HUES6 (cell line): ENCODE results near the gene TIMELESS.
"Not testable (repeated sequence)": the region's sequence is repeated elsewhere in the genome, so short reads cannot be mapped to it uniquely, and the experiment has no call there.

Experiments used
- H3K27ac ChIP-seq: 2 replicates; pipeline ENCODE4 v1.7.0; 2013; ENCODE audit warnings: low read depth, mild to moderate bottlenecking, low read length, inconsistent platforms
- H3K27me3 ChIP-seq: 2 replicates; pipeline ENCODE4 v1.6.1; 2013; ENCODE audit warnings: low read length; ENCODE audit not compliant: control insufficient read depth, insufficient read depth
- H3K36me3 ChIP-seq: 2 replicates; pipeline ENCODE4 v1.6.1; 2013; ENCODE audit warnings: low read length; ENCODE audit not compliant: control insufficient read depth, insufficient read depth
- H3K4me1 ChIP-seq: 2 replicates; pipeline ENCODE4 v1.6.1; 2013; ENCODE audit warnings: low read length; ENCODE audit not compliant: control insufficient read depth, insufficient read depth
- H3K4me3 ChIP-seq: 2 replicates; pipeline ENCODE4 v1.5.1; 2013; ENCODE audit warnings: low read depth, low read length
- H3K9ac ChIP-seq: one replicate; pipeline ENCODE4 v1.6.1; 2013; ENCODE audit warnings: mild to moderate bottlenecking, low read length
- H3K9me3 ChIP-seq: 2 replicates; pipeline ENCODE4 v1.6.1; 2013; ENCODE audit warnings: low read depth, low read length; ENCODE audit not compliant: control insufficient read depth, insufficient read depth

TIMELESS gene

DNA sequence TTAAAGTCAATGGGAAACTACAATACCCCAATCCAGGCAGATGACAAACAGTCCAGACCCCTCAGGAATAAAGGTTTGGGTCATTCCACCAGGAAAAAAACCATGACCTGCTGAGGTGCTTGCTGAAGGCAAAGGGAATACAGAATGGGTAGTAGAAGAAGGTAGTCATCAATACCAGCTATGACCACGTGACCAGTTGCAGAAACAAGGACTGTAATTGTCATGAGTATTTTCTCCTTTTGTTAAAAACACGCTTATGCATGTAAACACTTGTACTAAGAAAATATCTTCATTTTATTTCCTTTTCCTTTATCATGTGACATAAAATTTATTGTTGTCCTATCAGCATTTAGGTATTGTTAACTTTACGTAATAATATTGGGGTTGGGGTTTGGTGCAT is 45.0 kb downstream of the TIMELESS start:
- not testable (repeated sequence) for H3K4me3 ChIP-seq, H3K27me3 ChIP-seq, H3K9ac ChIP-seq, H3K27ac ChIP-seq, H3K36me3 ChIP-seq, H3K4me1 ChIP-seq, H3K9me3 ChIP-seq

DNA sequence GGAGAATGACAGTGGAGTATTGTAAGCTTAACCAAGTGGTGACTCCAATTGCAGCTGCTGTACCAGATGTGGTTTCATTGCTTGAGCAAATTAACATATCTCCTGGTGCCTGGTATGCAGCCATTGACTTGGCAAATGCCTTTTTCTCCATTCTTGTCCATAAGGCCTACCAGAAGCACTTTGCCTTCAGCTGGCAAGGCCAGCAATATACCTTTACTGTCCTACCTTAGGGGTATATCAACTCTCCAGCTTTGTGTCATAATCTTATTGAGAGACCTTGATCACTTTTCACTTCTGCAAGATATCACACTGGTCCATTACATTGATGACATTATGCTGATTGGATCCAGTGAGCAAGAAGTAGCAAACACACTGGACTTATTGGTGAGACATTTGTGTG is 47.6 kb downstream of the TIMELESS start:
- H3K27ac ChIP-seq, H3K36me3 ChIP-seq, H3K4me1 ChIP-seq, H3K27me3 ChIP-seq, H3K4me3 ChIP-seq, H3K9ac ChIP-seq: not testable (repeated sequence)
- peaks cover 16% of the 10 kb centered on the region for H3K9me3 ChIP-seq

DNA sequence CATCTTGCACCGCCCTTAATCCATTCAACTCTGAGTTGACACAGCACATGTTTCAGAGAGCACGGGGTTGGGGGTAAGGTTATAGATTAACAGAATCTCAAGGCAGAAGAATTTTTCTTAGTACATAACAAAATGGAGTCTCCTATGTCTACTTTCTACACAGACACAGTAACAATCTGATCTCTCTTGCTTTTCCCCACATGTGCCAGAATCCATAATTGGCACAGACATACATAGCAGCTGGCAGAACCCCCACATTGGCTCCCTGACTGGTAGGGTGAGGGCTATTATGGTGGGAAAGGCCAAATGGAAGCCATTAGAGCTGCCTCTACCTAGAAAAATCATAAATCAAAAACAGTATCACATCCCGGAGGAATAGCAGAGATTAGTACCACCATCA is 48.1 kb downstream of the TIMELESS start:
- H3K27ac ChIP-seq, H3K4me3 ChIP-seq, H3K9ac ChIP-seq, H3K36me3 ChIP-seq, H3K27me3 ChIP-seq, H3K4me1 ChIP-seq: not testable (repeated sequence)
- H3K9me3 ChIP-seq = peaks cover 16% of the 10 kb centered on the region

GRCh38 chr12:56399466-56399865 is 49.8 kb downstream of the TIMELESS start:
- not testable (repeated sequence) for H3K9ac ChIP-seq, H3K4me3 ChIP-seq, H3K27me3 ChIP-seq, H3K4me1 ChIP-seq, H3K36me3 ChIP-seq, H3K27ac ChIP-seq
- peaks cover 16% of the 10 kb centered on the region for H3K9me3 ChIP-seq

GRCh38 chr12:56398324-56398723 is 50.9 kb downstream of the TIMELESS start:
- peaks cover 16% of the 10 kb centered on the region for H3K9me3 ChIP-seq
- no peak overlapping the region for H3K4me3 ChIP-seq
- H3K36me3 ChIP-seq = no peaks in the 10 kb centered on the region
- no peaks in the 10 kb centered on the region for H3K4me1 ChIP-seq
- no peak overlapping the region for H3K27ac ChIP-seq
- no peak overlapping the region for H3K9ac ChIP-seq
- no peaks in the 10 kb centered on the region for H3K27me3 ChIP-seq

- Histone ChIP-seq H3K27ac (no peak overlapping the region), H3K36me3 (no peaks in the 10 kb centered on the region), H3K9me3 (peaks cover under 1% of the 10 kb centered on the region; the same call in 1 of the 2 replicates), H3K4me1 (peaks cover 2% of the 10 kb centered on the region; the same call in 1 of the 2 replicates), H3K9ac (no peak overlapping the region), H3K27me3 (no peaks in the 10 kb centered on the region), H3K4me3 (no peak overlapping the region)
Observed at GRCh38 chr12:56392331-56392730, 56.9 kb downstream of the TIMELESS start.

GRCh38 chr12:56391721-56392120 is 57.5 kb downstream of the TIMELESS start:
- no peaks in the 10 kb centered on the region for H3K36me3 ChIP-seq
- H3K4me1 ChIP-seq = peaks cover 6% of the 10 kb centered on the region; the same call in 1 of the 2 replicates
- no peaks in the 10 kb centered on the region for H3K27me3 ChIP-seq
- H3K4me3 ChIP-seq = no peak overlapping the region
- H3K9me3 ChIP-seq = no peaks in the 10 kb centered on the region; the same call in 1 of the 2 replicates
- no peak overlapping the region for H3K27ac ChIP-seq
- H3K9ac ChIP-seq = no peak overlapping the region

DNA sequence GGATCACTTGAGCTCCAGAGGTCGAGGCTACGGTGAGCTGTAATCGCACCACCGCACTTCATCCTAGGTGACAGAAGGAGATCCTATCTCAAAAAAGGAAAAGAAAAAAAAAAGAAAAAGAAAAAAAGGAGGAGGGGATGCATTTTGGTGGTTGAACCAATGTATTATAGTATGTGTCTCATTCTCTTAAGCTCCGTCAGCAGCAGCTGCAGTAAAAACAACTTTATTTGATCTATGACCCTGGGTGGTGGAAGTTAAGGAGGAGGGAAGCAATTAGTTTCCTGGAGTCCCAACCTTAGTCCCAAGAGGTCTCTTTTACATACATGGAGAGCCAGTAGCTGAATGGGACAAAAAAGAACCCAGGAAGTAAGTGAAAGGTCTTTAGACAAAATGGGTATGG is 59.8 kb downstream of the TIMELESS start:
- Histone ChIP-seq H3K9me3 (no peaks in the 10 kb centered on the region; the same call in 1 of the 2 replicates), H3K4me1 (peaks cover 6% of the 10 kb centered on the region; the same call in 1 of the 2 replicates), H3K27ac (no peak overlapping the region), H3K27me3 (no peaks in the 10 kb centered on the region), H3K4me3 (no peak overlapping the region), H3K36me3 (no peaks in the 10 kb centered on the region), H3K9ac (no peak overlapping the region)

- Histone ChIP-seq H3K9ac (no peak overlapping the region), H3K4me3 (no peak overlapping the region), H3K27me3 (no peaks in the 10 kb centered on the region), H3K4me1 (peaks cover 6% of the 10 kb centered on the region; the same call in 1 of the 2 replicates), H3K9me3 (no peaks in the 10 kb centered on the region), H3K27ac (no peak overlapping the region), H3K36me3 (no peaks in the 10 kb centered on the region)
Observed at GRCh38 chr12:56387152-56387736, 62.0 kb downstream of the TIMELESS start.

DNA sequence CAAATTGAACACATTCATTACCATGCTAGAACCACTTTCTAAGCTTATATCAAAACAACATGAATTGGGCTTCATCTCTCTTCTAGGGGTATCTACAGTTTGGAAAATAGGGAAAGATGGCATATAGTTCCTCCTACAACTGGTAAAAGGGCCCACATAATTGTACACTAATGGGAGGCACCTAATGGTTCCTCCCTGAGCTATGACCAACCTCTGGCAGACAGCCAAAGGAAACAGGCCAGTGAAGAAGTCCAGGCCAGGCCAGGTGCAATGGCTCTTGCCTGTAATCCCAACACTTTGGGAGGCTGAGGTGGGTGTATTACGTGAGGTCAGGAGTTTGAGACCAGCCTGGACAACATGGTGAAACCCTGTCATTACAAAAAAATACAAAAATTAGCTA is 63.4 kb downstream of the TIMELESS start:
- no peaks in the 10 kb centered on the region for H3K27me3 ChIP-seq
- H3K9me3 ChIP-seq = no peaks in the 10 kb centered on the region
- H3K4me3 ChIP-seq = no peak overlapping the region
- no peak overlapping the region for H3K27ac ChIP-seq
- peaks cover 6% of the 10 kb centered on the region; the same call in 1 of the 2 replicates for H3K4me1 ChIP-seq
- H3K36me3 ChIP-seq = no peaks in the 10 kb centered on the region
- H3K9ac ChIP-seq = no peak overlapping the region

- H3K9ac ChIP-seq = no peak overlapping the region
- no peaks in the 10 kb centered on the region for H3K9me3 ChIP-seq
- no peak overlapping the region for H3K27ac ChIP-seq
- peaks cover 7% of the 10 kb centered on the region for H3K4me1 ChIP-seq
- H3K27me3 ChIP-seq = no peaks in the 10 kb centered on the region
- no peak overlapping the region for H3K4me3 ChIP-seq
- H3K36me3 ChIP-seq = no peaks in the 10 kb centered on the region
Observed at GRCh38 chr12:56382611-56383010, 66.6 kb downstream of the TIMELESS start.

DNA sequence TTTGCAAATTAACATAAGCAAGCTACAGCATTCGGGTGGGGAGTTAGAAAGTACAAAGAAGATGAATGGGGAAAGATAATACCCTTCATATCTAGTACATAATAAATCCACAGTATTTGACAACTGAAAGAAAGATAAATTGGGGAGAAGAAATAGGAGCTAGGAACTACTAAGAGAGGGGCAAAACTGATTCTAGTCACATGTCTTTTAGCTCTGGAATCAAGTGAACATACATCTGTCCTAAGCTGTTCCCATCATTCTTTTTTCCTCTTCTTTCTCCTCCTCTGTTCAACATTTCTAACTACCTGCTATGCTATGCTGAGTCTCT is 71.3 kb downstream of the TIMELESS start:
- no peak overlapping the region for H3K27ac ChIP-seq

More for the DNA sequence above, 71.3 kb downstream of the TIMELESS start:
- Histone ChIP-seq H3K9me3 (no peaks in the 10 kb centered on the region), H3K27me3 (no peaks in the 10 kb centered on the region), H3K9ac (no peak overlapping the region), H3K4me3 (no peak overlapping the region), H3K36me3 (no peaks in the 10 kb centered on the region), H3K4me1 (peaks cover 9% of the 10 kb centered on the region)
